H1 (cell line): ENCODE data around the gene KRTAP12-4. TPM values are rescaled to one million over a fixed set of nuclear protein-coding genes. Genes with fewer than 3 reads are reported as not detected.

Experiments used
- GABPA ChIP-seq: IDR thresholded peaks from 2 replicates; pipeline ENCODE4 v1.6.1; 2011; ENCODE audit warnings: mild to moderate bottlenecking, low read length, moderate library complexity, borderline replicate concordance; ENCODE audit not compliant: insufficient read depth
- SIRT6 ChIP-seq: IDR thresholded peaks from one replicate; pipeline ENCODE4 v1.7.1; 2012; ENCODE audit warnings: low read length, inconsistent platforms
- polyA plus RNA-seq, 7 experiments: library from polyadenylated mRNA; depleted of rRNA in 3 of 7; stranded (reverse) in 5 of 7; unstranded in 2 of 7; fragments of >200 nt in 5 of 7; fragments of 200-250 nt in 2 of 7; gene quantifications; 1 replicate in 5 of 7; 2 replicates in 1 of 7; 4 replicates in 1 of 7; pipeline versions ENCODE4 v1.2.1 to v1.2.3, GENCODE V29; 2011 to 2013; ENCODE audit warnings: missing spikeins in 2 of 7, mixed read lengths in 2 of 7
- total RNA-seq: library from RNA; stranded (reverse); fragmentation: NEBNext Ultra II Directional; extraction: Animal tissue kit (Norgen Biotek cat#: 25700); gene quantifications from 2 replicates; pipeline ENCODE4 v1.2.1, GENCODE V29; 2021
- TF ChIP-seq, protein P1 (sequence below), 3 experiments: IDR thresholded peaks; 1 replicate in 2 of 3; 2 replicates in 1 of 3; pipeline versions ENCODE4 v1.5.1 to v1.6.1; 2011; ENCODE audit warnings: low read length in 3 of 3, mild to moderate bottlenecking in 3 of 3, inconsistent platforms in 2 of 3, low read depth in 1 of 3, moderate library complexity in 1 of 3; ENCODE audit not compliant: insufficient read depth in 1 of 3; ENCODE audit errors: control extremely low read depth in 1 of 3

Gene KRTAP12-4
- total and polyA plus RNA-seq, 2 of the 8 experiments (the other 6 are each of a cell fraction or from before 2014, with no cell fraction given): not detected

DNA sequence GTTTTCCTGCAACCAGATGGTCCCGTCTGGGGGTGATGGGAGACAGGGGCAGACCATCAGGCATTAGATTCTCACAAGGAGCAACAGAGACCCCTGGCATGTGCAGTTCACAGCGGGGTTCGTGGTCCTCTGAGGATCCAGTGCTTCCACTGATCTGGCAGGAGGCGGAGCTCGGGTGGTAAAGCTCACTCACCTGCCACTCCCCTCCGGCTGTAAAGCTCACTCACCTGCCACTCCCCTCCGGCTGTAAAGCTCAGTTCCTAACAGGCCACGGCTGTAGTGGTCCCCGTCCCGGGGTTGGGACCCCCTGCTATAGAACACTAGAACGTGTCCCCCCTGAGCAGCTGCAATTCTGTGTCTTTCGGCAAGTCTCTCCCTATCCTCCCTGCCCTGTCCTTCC lies 47.1 kb upstream of the KRTAP12-4 start (continued):
- TF ChIP-seq, protein P1, sequence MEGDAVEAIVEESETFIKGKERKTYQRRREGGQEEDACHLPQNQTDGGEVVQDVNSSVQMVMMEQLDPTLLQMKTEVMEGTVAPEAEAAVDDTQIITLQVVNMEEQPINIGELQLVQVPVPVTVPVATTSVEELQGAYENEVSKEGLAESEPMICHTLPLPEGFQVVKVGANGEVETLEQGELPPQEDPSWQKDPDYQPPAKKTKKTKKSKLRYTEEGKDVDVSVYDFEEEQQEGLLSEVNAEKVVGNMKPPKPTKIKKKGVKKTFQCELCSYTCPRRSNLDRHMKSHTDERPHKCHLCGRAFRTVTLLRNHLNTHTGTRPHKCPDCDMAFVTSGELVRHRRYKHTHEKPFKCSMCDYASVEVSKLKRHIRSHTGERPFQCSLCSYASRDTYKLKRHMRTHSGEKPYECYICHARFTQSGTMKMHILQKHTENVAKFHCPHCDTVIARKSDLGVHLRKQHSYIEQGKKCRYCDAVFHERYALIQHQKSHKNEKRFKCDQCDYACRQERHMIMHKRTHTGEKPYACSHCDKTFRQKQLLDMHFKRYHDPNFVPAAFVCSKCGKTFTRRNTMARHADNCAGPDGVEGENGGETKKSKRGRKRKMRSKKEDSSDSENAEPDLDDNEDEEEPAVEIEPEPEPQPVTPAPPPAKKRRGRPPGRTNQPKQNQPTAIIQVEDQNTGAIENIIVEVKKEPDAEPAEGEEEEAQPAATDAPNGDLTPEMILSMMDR (IDR thresholded peaks at IDR 0.05; ENCODE audit: control extremely low read depth in 1 of 3, insufficient read depth in 1 of 3, low read depth in 1 of 3, low read length in 3 of 3): no peak
- TF ChIP-seq SIRT6: no peak
- TF ChIP-seq GABPA: no peak
